ENCODE results near the gene TRIOBP. TPM values are rescaled to one million over a fixed set of nuclear protein-coding genes. Genes with fewer than 3 reads are reported as not detected.
"Not testable (repeated sequence)": the region's sequence is repeated elsewhere in the genome, so short reads cannot be mapped to it uniquely, and the experiment has no call there.

TRIOBP gene, protein sequence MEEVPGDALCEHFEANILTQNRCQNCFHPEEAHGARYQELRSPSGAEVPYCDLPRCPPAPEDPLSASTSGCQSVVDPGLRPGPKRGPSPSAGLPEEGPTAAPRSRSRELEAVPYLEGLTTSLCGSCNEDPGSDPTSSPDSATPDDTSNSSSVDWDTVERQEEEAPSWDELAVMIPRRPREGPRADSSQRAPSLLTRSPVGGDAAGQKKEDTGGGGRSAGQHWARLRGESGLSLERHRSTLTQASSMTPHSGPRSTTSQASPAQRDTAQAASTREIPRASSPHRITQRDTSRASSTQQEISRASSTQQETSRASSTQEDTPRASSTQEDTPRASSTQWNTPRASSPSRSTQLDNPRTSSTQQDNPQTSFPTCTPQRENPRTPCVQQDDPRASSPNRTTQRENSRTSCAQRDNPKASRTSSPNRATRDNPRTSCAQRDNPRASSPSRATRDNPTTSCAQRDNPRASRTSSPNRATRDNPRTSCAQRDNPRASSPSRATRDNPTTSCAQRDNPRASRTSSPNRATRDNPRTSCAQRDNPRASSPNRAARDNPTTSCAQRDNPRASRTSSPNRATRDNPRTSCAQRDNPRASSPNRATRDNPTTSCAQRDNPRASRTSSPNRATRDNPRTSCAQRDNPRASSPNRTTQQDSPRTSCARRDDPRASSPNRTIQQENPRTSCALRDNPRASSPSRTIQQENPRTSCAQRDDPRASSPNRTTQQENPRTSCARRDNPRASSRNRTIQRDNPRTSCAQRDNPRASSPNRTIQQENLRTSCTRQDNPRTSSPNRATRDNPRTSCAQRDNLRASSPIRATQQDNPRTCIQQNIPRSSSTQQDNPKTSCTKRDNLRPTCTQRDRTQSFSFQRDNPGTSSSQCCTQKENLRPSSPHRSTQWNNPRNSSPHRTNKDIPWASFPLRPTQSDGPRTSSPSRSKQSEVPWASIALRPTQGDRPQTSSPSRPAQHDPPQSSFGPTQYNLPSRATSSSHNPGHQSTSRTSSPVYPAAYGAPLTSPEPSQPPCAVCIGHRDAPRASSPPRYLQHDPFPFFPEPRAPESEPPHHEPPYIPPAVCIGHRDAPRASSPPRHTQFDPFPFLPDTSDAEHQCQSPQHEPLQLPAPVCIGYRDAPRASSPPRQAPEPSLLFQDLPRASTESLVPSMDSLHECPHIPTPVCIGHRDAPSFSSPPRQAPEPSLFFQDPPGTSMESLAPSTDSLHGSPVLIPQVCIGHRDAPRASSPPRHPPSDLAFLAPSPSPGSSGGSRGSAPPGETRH (N-terminal part only)
- 10 to 100 TPM; 41.4 to 44.4 TPM for total RNA-seq

DNA sequence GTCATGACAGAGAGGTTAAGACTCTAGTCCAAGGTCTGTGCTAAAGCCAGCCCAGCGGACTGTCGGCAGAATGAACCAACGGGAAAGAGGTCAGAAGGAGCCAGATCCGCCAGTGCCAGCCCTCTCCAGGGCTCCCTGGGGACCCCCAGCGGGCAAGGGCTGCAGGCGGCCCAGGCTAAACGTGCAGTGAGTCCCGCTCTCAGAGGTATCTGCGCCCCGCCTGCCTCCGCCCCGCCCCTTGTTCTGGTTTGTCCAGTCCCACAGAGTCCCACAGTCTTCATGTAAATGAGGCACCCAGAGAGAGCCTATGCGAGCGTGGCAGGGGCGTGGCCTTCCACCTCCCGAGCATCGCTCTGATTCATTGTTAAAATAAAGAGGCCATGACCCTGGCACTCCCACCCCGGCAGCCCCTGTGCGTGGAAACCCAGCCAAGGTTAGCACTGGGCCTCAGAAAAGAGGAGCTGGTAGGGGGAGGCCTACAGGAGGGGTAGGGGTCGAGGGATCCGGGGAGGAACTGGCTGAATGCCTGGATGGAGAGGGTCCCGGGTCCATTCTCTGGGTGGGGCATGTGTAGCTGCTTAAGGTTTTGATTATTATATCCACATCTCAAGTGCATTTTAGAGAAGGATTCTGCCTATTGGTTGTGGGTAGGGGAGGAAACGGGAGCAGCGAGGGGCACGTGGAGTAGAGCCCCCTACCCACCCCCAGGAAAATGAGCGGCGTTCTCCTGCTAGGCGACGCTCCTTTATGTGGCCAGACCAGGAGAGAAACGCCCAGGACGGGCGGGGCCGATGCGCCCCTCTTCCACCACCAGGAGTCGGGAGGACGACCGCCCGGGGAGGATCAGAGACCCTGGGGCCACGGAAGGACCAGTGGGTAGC lies at the start of gene TRIOBP:
TRIOBP (plus strand) TSS at position 392 of the 881 bp plus-strand sequence. CDS start 4,318 bp downstream, outside the sequence.
- H3K36me3 Mint-ChIP-seq = peaks cover 9% of the 10 kb centered on the region
- no peak within 1 kb of the TSS for H3K27ac Mint-ChIP-seq
- H3K9me3 Mint-ChIP-seq = no peaks in the 10 kb centered on the region
- DNase-seq (peak; percentile 87), ATAC-seq (ENCODE audit: low read depth) (peak; percentile 100)
- POLR2A ChIA-PET = interaction anchor here (0.6 kb wide), 2 partner anchors 46 to 247 kb away, joined by 3 to 6 read pairs; no protein-coding TSS in a partner anchor
- H3K27me3 Mint-ChIP-seq = no peaks in the 10 kb centered on the region
- peaks cover 14% of the 10 kb centered on the region for H3K4me1 Mint-ChIP-seq
- H3K4me3 Mint-ChIP-seq = peak within 1 kb of the TSS; percentile 83

DNA sequence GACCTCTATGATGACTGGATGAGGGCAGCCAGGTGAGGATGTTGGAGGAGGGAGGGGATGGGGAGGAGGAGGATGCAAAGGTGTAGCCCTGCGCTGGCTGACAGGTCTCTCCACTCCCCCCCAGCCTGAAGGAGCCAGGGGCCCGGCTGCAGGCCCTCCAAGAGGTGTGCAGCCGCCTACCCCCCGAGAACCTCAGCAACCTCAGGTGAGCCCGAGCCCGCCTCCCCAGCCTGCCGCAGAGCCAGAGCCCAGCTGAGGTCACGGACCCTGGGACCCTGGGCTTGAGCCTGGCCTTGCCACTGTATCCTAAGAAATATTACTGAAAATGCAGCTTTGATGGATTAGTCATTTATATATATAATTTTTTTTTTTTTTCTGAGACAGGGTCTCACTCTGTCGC lies 49.5 kb upstream of the TRIOBP start:
- H3K27ac Mint-ChIP-seq = no peak overlapping the region
- no peak for ATAC-seq (ENCODE audit: low read depth)
- no peaks in the 10 kb centered on the region for H3K27me3 Mint-ChIP-seq
- no peak overlapping the region for H3K4me3 Mint-ChIP-seq
- peaks cover 27% of the 10 kb centered on the region for H3K36me3 Mint-ChIP-seq
- POLR2A ChIA-PET = interaction anchor here (0.7 to 3.0 kb wide), 4 partner anchors 9 to 20 kb away, joined by 3 to 11 read pairs (median 5); partner anchors contain the start of gene PDXP
- DNase-seq = no peak
- no peaks in the 10 kb centered on the region for H3K9me3 Mint-ChIP-seq
- peaks cover 14% of the 10 kb centered on the region for H3K4me1 Mint-ChIP-seq

DNA sequence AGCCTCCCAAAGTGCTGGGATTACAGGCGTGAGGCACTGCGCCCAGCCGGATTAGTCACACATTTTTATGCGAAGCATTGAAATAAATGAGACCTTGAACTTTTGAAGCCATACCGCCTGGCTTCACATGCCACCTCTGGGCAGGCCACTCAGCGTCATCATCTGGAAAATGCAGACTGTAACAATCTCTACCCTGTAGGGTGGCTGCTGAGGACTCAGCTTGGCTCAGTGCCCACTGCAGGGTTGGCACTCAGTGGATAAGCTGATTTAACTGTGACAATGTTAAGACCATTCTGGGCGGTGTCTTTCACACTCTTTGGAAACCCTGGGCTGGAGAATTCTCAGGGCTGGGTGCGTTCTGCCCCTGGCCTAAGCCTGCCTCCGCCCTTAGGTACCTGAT lies 48.9 kb upstream of the TRIOBP start:
- ATAC-seq (ENCODE audit: low read depth) (no peak), DNase-seq (no peak)
- H3K36me3 Mint-ChIP-seq = peaks cover 29% of the 10 kb centered on the region
- H3K4me3 Mint-ChIP-seq = no peak overlapping the region
- H3K9me3 Mint-ChIP-seq = no peaks in the 10 kb centered on the region
- no peaks in the 10 kb centered on the region for H3K27me3 Mint-ChIP-seq
- POLR2A ChIA-PET = interaction anchor here (0.7 to 3.0 kb wide), 5 partner anchors 9 to 28 kb away, joined by 3 to 11 read pairs (median 5); partner anchors contain the start of gene PDXP
- peaks cover 10% of the 10 kb centered on the region for H3K4me1 Mint-ChIP-seq
- H3K27ac Mint-ChIP-seq = peak overlapping the region; percentile 20

DNA sequence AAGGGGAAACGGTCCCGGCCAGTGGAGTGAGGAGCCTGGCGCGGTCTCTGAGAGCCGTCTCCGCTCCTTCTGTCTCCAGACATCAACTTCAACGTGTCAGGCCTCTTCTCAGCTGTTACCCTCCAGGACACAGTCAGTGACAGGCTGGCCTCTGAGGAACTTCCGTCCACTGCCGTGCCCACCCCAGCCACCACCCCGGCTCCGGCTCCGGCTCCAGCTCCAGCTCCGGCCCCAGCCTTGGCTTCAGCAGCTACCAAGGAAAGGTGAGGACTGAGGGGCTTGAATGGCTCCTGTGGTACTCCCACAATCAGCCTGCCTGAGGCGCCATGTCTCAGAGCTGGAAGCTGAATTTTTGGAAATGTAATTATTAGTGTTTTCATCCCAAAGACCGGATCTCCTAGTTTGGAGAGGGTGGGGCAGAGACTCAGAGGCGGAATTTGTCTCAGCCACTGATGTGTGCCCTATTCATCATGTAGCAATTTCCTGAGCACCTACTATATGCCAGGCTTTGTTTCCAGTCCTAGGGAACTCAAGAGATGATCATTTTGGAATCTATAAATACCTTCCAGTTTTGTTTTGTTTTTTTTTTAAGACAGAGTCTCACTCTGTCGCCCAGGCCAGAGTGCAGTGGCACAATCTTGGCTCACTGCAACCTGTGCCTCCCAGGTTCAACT lies 46.2 kb upstream of the TRIOBP start:
- Mint-ChIP-seq H3K27me3 (no peaks in the 10 kb centered on the region), H3K4me1 (peaks cover 3% of the 10 kb centered on the region), H3K27ac (no peak overlapping the region), H3K9me3 (no peaks in the 10 kb centered on the region), H3K4me3 (no peak overlapping the region), H3K36me3 (peaks cover 31% of the 10 kb centered on the region)
- POLR2A ChIA-PET = interaction anchor here (0.5 to 1.5 kb wide), 4 partner anchors 17 to 213 kb away, joined by 3 to 6 read pairs (median 3); no protein-coding TSS in a partner anchor
- DNase-seq (no peak), ATAC-seq (ENCODE audit: low read depth) (no peak)

DNA sequence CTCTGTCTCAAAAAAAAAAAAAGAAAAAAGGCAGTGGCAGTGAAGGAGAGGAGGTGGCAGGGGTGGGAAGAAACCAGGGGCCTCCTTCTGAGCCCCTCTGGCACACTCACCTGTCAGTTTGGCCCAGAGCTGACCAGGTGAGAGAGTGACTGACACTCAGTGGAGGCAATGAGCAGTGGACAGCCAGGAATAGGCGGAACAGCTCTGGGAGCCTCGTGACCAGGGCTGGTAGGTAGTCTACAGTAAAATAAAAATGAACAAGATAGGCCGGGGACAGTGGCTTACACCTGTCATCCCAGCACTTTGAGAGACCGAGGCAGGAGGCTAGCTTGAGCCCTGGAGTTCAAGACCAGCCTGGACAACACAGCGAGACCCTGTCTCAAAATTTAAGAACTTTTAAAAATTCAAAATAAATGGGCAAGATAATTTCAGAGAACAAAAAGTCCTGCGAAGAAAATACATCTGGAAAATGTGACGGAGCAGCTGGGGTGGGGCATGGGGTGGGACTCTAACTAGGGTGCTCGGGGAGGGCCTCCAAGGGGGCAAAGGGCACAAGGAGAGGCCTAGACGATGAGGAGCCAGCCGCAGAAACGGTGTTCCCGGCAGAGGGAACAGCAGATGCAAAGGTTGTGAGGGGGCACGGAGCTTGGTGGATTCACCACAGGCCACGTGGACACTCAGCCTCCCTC lies 42.1 kb upstream of the TRIOBP start:
- H3K4me1 Mint-ChIP-seq = peaks cover 11% of the 10 kb centered on the region
- no peak overlapping the region for H3K4me3 Mint-ChIP-seq
- H3K36me3 Mint-ChIP-seq = peaks cover 25% of the 10 kb centered on the region
- POLR2A ChIA-PET = interaction anchor here (0.9 kb wide), 1 partner anchor 12 kb away, joined by 3 read pairs; no protein-coding TSS in a partner anchor
- no peak overlapping the region for H3K27ac Mint-ChIP-seq
- H3K9me3 Mint-ChIP-seq = no peaks in the 10 kb centered on the region
- no peak for DNase-seq
- ATAC-seq (ENCODE audit: low read depth) = no peak
- no peaks in the 10 kb centered on the region for H3K27me3 Mint-ChIP-seq

DNA sequence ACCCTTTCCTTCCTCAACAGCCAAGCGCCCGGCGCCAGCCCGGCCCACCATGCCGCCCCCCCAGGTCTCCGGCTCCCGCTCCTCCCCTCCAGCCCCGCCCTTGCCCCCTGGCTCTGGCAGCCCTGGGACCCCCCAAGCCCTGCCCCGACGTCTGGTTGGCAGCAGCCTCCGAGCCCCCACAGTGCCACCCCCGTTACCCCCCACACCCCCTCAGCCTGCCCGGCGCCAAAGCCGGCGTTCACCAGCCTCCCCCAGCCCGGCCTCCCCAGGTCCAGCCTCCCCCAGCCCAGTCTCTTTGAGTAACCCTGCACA lies 41.6 kb upstream of the TRIOBP start:
- POLR2A ChIA-PET = interaction anchor here (0.9 to 9.9 kb wide), 2 partner anchors 13 to 23 kb away, joined by 3 to 216 read pairs; partner anchors contain the start of genes LGALS1 and NOL12
- H3K9me3 Mint-ChIP-seq = no peaks in the 10 kb centered on the region
- DNase-seq = no peak
- no peak for ATAC-seq (ENCODE audit: low read depth)
- no peak overlapping the region for H3K27ac Mint-ChIP-seq
- no peaks in the 10 kb centered on the region for H3K27me3 Mint-ChIP-seq
- H3K4me3 Mint-ChIP-seq = no peak overlapping the region
- peaks cover 16% of the 10 kb centered on the region for H3K4me1 Mint-ChIP-seq
- peaks cover 25% of the 10 kb centered on the region for H3K36me3 Mint-ChIP-seq

DNA sequence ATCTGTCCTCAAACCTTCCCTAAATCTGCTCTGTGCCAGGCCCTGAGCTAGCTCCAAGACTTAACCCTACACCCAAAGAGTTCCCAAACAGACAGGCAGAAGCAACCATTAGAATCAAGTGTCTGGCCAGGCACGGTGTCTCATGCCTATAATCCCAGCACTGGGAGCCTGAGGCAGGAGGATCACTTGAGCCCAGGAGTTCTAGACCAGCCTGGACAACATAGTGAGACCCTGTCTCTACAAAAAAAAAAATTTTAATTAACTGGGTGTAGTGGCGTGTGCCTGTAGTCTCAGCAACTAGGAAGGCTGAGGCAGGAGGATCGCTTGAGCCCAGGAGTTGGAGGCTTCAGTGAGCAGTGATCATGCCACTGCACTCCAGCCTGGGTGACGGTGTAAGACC lies 40.3 kb upstream of the TRIOBP start:
- peaks cover 22% of the 10 kb centered on the region for H3K36me3 Mint-ChIP-seq
- H3K27me3 Mint-ChIP-seq; ATAC-seq (ENCODE audit: low read depth); H3K4me3 Mint-ChIP-seq; DNase-seq; H3K9me3 Mint-ChIP-seq: not testable (repeated sequence)
- H3K4me1 Mint-ChIP-seq = peaks cover 30% of the 10 kb centered on the region
- POLR2A ChIA-PET = interaction anchor here (0.9 to 9.9 kb wide), 7 partner anchors 9 to 100 kb away, joined by 3 to 216 read pairs (median 9); partner anchors contain the start of genes LGALS1, NOL12 and SH3BP1
- H3K27ac Mint-ChIP-seq = peak overlapping the region; percentile 59

DNA sequence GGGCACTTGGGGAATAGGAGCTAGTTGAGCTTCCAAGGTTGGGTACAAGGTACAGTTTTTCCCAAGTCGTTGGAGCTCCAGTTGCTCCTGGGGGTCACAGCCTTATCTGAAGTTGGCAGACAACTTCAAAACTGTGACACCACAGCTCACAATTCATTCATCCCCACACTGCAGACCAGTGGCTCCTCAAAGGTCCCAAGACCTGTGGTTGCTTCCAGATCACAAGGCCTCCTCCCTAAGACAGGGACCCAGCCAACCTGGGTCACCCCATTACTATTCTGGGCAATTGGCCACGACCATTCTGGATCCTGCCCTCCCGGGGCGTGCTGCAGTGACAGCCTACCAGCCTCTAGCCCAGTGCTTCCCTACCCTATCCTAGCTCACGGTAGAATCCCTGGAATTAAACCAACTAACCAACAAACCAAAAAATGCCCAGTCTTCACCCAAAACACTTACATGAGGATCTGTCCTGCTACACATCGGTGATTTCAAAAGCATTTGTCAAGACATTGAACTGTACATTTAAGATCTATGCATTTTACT lies 39.2 kb upstream of the TRIOBP start:
- H3K36me3 Mint-ChIP-seq = peaks cover 17% of the 10 kb centered on the region
- POLR2A ChIA-PET = interaction anchor here (0.6 to 9.9 kb wide), 18 partner anchors 9 to 1453 kb away, joined by 3 to 216 read pairs (median 6); partner anchors contain the start of genes GCAT, GGA1, LGALS1 and NOL12

DNA sequence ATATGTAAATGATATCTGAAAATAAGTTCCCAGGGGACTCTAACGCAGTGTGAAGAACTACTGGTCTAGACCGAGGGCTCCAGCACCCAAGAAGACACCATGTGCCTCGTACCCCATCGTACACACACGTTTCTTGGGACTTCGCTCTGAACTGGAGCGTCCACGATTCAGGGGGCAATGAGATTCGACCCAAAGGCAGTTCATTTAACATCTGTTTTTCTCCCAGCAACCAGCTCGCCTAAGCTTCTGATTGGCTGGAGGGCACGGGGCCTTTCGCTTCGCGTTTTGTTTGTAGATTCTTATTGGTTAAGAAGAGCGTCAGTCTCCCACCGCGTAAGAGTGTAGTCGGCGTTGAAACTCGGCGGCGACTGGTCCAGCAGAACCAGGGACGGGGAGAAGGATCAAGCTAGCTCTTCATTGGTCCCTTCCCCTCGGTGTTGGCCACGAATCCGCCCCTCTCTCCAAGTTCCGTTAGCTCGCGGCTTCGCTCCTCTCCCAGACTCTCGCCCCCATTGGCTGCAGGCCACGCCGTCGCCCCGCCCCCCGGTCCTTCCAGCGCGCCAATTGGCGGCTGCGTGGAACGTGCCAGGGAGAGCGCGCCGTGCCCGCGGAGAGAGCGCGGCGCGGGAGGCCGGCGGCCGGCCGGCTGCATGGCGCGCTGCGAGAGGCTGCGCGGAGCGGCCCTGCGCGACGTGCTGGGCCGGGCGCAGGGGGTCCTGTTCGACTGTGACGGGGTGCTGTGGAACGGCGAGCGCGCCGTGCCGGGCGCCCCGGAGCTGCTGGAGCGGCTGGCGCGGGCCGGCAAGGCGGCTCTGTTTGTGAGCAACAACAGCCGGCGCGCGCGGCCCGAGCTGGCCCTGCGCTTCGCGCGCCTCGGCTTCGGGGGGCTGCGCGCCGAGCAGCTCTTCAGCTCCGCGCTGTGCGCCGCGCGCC lies 38.4 kb upstream of the TRIOBP start, which contains the start of gene PDXP:
PDXP (plus strand) TSS at position 591 of the 933 bp plus-strand sequence; CDS start at position 651, 60 bp downstream.
- POLR2A ChIA-PET = interaction anchor here (0.6 to 9.9 kb wide), 17 partner anchors 9 to 1452 kb away, joined by 3 to 216 read pairs (median 8); partner anchors contain the start of genes GCAT, GGA1, LGALS1 and NOL12
- peak; percentile 99 for DNase-seq
- H3K27me3 Mint-ChIP-seq = no peaks in the 10 kb centered on the region

More for the DNA sequence above, 39.2 kb upstream of the TRIOBP start:
- Mint-ChIP-seq H3K27ac (peak overlapping the region; percentile 95), H3K4me3 (peak overlapping the region; percentile 95), H3K27me3 (no peaks in the 10 kb centered on the region), H3K4me1 (peaks cover 34% of the 10 kb centered on the region), H3K9me3 (no peaks in the 10 kb centered on the region)
- DNase-seq (no peak), ATAC-seq (ENCODE audit: low read depth) (no peak)

More for the DNA sequence above, 38.4 kb upstream of the TRIOBP start, which contains the start of gene PDXP:
- Mint-ChIP-seq H3K4me3 (peak within 1 kb of the TSS; percentile 95), H3K4me1 (peaks cover 35% of the 10 kb centered on the region), H3K9me3 (no peaks in the 10 kb centered on the region), H3K36me3 (peaks cover 11% of the 10 kb centered on the region), H3K27ac (peak within 1 kb of the TSS; percentile 95)
- ATAC-seq (ENCODE audit: low read depth) = peak; percentile 98

All from activated naive CD8-positive, alpha-beta T cell treated with anti-CD3 and anti-CD28 coated beads, Interleukin-2, amount 10 ng/mL, durations not matched to agents 7 days and 5 days (primary cell).